Astrocyte of the spinal cord (primary cell): ENCODE results near the gene SCN8A.

ENCODE experiments used
- DNase-seq: peaks from one replicate; pipeline ENCODE4 v3.0.0; 2011; ENCODE audit warnings: low read depth, low spot score
- H3K4me3 ChIP-seq: 2 replicates; pipeline ENCODE4 v1.5.1; 2011; ENCODE audit warnings: low read depth, mild to moderate bottlenecking, low read length, moderate library complexity
- CTCF ChIP-seq: IDR thresholded peaks from 2 replicates; pipeline ENCODE4 v1.5.1; 2012; ENCODE audit warnings: low read depth, mild to moderate bottlenecking, low read length, inconsistent platforms
- in situ Hi-C: cut with HindIII; loops from 2 replicates; pipeline ENCODE4 v1.10.0; 2017; ENCODE audit warnings: low sequenced_read_pairs

SCN8A gene

GRCh38 chr12:51630986-51631385, 40.0 kb downstream of the SCN8A start:
- in situ Hi-C loops, result no loop called here

GRCh38 chr12:51631591-51631990, 40.6 kb downstream of the SCN8A start:
- in situ Hi-C loops, result no loop called here
- DNase-seq, result peak; percentile 70
- H3K4me3 ChIP-seq, result no peak overlapping the region
- TF ChIP-seq CTCF, result no peak

More at GRCh38 chr12:51630986-51631385, 40.0 kb downstream of the SCN8A start:
- DNase-seq, result no peak
- no peak overlapping the region for H3K4me3 ChIP-seq
- no peak for TF ChIP-seq CTCF

GRCh38 chr12:51632623-51633022, 41.6 kb downstream of the SCN8A start:
- TF ChIP-seq CTCF, result no peak
- no peak for DNase-seq
- no peak overlapping the region for H3K4me3 ChIP-seq
- in situ Hi-C loops, result no loop called here

- no peak for TF ChIP-seq CTCF
- in situ Hi-C loops, result no loop called here
- peak; percentile 14 for DNase-seq
- no peak overlapping the region for H3K4me3 ChIP-seq
Observed at GRCh38 chr12:51635346-51635745, 44.3 kb downstream of the SCN8A start.

- H3K4me3 ChIP-seq, result no peak overlapping the region
- DNase-seq, result no peak
- in situ Hi-C loops, result no loop called here
- no peak for TF ChIP-seq CTCF
Observed at GRCh38 chr12:51636581-51636980, 45.5 kb downstream of the SCN8A start.

- H3K4me3 ChIP-seq, result no peak overlapping the region
- in situ Hi-C loops, result no loop called here
- DNase-seq, result no peak
- TF ChIP-seq CTCF, result no peak
Observed at GRCh38 chr12:51636986-51637385, 46.0 kb downstream of the SCN8A start.

- TF ChIP-seq CTCF, result no peak
- DNase-seq, result no peak
Observed at GRCh38 chr12:51639361-51639760, 48.3 kb downstream of the SCN8A start.

More at GRCh38 chr12:51639361-51639760, 48.3 kb downstream of the SCN8A start:
- no peak overlapping the region for H3K4me3 ChIP-seq
- in situ Hi-C loops, result no loop called here
